ENCODE data around the gene IL25. TPM values are rescaled to one million over a fixed set of nuclear protein-coding genes. Genes with fewer than 3 reads are reported as not detected.
A peak's percentile ranks its signal among the peaks of the same experiment; 100 is the strongest.
"Not testable (repeated sequence)": the region's sequence is repeated elsewhere in the genome, so short reads cannot be mapped to it uniquely, and the experiment has no call there.

Gene IL25
- total and polyA plus RNA-seq, 3 experiments from 2014 or later, result not detected

DNA sequence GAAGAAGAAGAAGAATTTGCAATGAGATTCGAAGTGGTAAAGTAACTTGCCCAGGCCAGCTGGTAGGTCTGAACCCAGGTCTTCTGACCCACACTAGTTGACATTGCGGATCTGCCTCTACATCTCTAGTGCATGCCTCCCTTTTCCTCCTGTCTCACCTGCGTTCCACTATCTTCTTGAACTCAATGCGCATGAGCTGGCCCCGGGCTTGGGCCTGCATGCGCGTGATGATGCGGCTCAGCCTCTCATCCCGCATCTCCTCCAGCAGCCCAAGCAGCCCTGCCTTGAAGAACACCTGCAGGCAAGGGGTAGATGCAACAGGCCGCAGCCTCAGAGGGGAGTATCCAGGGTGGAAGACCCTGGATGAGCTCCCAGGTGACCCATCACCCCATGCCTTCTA lies 23.5 kb downstream of the IL25 start:
- Mint-ChIP-seq H3K4me3 (no peak overlapping the region), H3K27ac (no peak overlapping the region)
- H3K4me1 ChIP-seq (ENCODE audit: insufficient read depth, low read length), result no peaks in the 10 kb centered on the region

DNA sequence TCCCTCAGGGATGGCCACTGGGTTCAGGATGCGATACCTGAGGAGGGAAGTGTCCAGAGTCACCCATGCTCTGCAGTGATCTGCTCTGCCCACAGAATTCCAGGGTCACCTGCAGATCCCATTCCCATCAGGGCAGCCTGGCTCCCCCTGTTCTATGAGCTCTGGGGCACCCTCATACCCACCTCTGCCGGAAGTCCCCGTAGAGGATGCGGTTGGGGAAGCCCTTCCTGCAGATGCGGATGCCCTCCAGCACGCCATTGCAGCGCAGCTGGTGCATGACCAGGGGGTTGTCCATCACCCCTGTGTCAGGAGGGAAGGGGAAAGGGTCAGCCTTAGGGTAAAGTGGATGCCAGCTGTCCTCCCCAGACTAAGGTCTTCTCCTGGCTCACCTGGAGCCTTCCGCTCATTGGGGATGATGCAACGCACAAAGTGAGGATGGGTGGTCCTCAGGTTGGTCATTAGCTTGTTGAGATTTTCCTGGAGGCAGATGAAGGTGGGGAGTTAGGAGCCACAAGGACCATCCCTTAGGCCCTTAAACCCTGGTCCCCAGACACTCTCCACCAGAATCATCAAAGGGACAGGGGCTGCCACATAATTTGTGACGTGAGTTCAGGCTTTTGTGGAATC lies 24.3 kb downstream of the IL25 start:
- H3K27ac Mint-ChIP-seq, result no peak overlapping the region
- Histone ChIP-seq H3K4me1 (ENCODE audit: insufficient read depth, low read length) (no peaks in the 10 kb centered on the region), H3K9me3 (ENCODE audit: low read length) (no peaks in the 10 kb centered on the region), H3K36me3 (ENCODE audit: insufficient read depth, low read length) (no peaks in the 10 kb centered on the region), H3K4me3 (ENCODE audit: low read length) (no peak overlapping the region), H3K27me3 (ENCODE audit: insufficient read depth, low read length, poor library complexity, severe bottlenecking) (no peaks in the 10 kb centered on the region), H3K27ac (ENCODE audit: low read depth, low read length) (no peak overlapping the region)
- H3K4me3 Mint-ChIP-seq, result no peak overlapping the region
- peaks cover 6 to 27% of the 10 kb centered on the region in 2 donors for H3K27me3 Mint-ChIP-seq
- H3K36me3 Mint-ChIP-seq, result no peaks in the 10 kb centered on the region
- no peaks in the 10 kb centered on the region for H3K9me3 Mint-ChIP-seq
- ChIA-PET CTCF (no interaction called here), POLR2A (no interaction called here)
- no peak for DNase-seq
- H3K4me1 Mint-ChIP-seq, result no peaks in the 10 kb centered on the region

More for the DNA sequence above, 23.5 kb downstream of the IL25 start:
- no peak overlapping the region for H3K4me3 ChIP-seq (ENCODE audit: low read length)
- H3K9me3 ChIP-seq (ENCODE audit: low read length), result no peaks in the 10 kb centered on the region
- H3K27ac ChIP-seq (ENCODE audit: low read depth, low read length), result no peak overlapping the region
- no peak for DNase-seq
- Mint-ChIP-seq H3K4me1 (no peaks in the 10 kb centered on the region), H3K9me3 (no peaks in the 10 kb centered on the region), H3K27me3 (peaks cover 9 to 24% of the 10 kb centered on the region in 2 donors), H3K36me3 (no peaks in the 10 kb centered on the region)
- no peaks in the 10 kb centered on the region for H3K36me3 ChIP-seq (ENCODE audit: insufficient read depth, low read length)
- no peaks in the 10 kb centered on the region for H3K27me3 ChIP-seq (ENCODE audit: insufficient read depth, low read length, poor library complexity, severe bottlenecking)
- ChIA-PET POLR2A (no interaction called here), CTCF (no interaction called here)

DNA sequence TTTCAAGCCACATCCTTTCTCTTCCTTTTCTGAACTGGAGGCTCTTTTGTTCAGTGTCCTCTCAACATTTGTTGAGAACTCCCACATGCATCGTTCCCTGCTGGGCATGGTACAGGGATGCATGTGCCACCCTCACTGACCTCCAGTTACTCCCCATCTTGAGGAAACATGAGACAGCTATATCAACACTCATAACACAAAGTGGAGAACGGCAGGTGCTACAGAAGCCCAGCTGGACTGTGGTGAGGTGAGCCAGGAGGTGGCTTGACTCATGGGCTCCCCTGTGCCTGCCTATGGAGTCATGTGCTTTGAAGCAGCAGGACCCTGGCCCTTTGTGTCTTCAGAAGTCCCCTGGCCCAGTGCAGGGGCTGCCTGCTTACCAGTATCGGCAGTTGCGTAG lies 25.7 kb downstream of the IL25 start:
- Mint-ChIP-seq H3K36me3 (no peaks in the 10 kb centered on the region), H3K4me1 (no peaks in the 10 kb centered on the region), H3K4me3 (no peak overlapping the region), H3K9me3 (no peaks in the 10 kb centered on the region), H3K27ac (no peak overlapping the region), H3K27me3 (peaks cover 5 to 26% of the 10 kb centered on the region in 2 donors)
- Histone ChIP-seq H3K36me3 (ENCODE audit: insufficient read depth, low read length) (no peaks in the 10 kb centered on the region), H3K4me1 (ENCODE audit: insufficient read depth, low read length) (no peaks in the 10 kb centered on the region), H3K27me3 (ENCODE audit: insufficient read depth, low read length, poor library complexity, severe bottlenecking) (no peaks in the 10 kb centered on the region), H3K27ac (ENCODE audit: low read depth, low read length) (no peak overlapping the region), H3K4me3 (ENCODE audit: low read length) (no peak overlapping the region), H3K9me3 (ENCODE audit: low read length) (no peaks in the 10 kb centered on the region)
- POLR2A ChIA-PET, result no interaction called here
- CTCF ChIA-PET, result no interaction called here
- no peak for DNase-seq

DNA sequence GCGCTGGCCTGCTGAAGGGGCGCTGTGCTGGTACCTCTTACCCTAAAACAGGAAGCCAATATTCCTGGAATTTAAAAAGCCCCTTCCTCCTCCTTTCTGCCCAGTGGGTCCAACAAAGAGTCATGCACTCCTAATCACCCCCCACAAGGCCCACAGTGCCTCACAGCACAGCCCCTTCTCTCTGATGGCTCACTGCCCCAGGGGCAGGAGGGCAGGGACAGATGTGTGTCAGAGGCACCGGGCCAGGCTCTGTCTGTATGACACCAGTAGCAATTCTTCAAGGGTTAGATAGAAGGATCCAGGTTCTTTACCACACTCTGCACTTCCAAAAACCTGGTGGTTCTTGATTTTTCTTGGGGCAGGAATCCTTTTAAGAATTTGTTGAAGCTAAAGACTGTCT lies 26.5 kb downstream of the IL25 start:
- ChIA-PET CTCF (no interaction called here), POLR2A (no interaction called here)
- H3K4me3 Mint-ChIP-seq, result no peak overlapping the region
- no peaks in the 10 kb centered on the region for H3K36me3 ChIP-seq (ENCODE audit: insufficient read depth, low read length)
- no peak for DNase-seq
- H3K9me3 ChIP-seq (ENCODE audit: low read length), result no peaks in the 10 kb centered on the region
- peaks cover 3 to 25% of the 10 kb centered on the region in 2 donors for H3K27me3 Mint-ChIP-seq
- H3K27me3 ChIP-seq (ENCODE audit: insufficient read depth, low read length, poor library complexity, severe bottlenecking), result no peaks in the 10 kb centered on the region
- no peak overlapping the region for H3K27ac ChIP-seq (ENCODE audit: low read depth, low read length)
- H3K9me3 Mint-ChIP-seq, result no peaks in the 10 kb centered on the region
- no peak overlapping the region for H3K4me3 ChIP-seq (ENCODE audit: low read length)
- H3K4me1 ChIP-seq (ENCODE audit: insufficient read depth, low read length), result no peaks in the 10 kb centered on the region
- peak overlapping the region in 1 of 8 donors; percentile 22 for H3K27ac Mint-ChIP-seq
- no peaks in the 10 kb centered on the region for H3K4me1 Mint-ChIP-seq
- H3K36me3 Mint-ChIP-seq, result no peaks in the 10 kb centered on the region

DNA sequence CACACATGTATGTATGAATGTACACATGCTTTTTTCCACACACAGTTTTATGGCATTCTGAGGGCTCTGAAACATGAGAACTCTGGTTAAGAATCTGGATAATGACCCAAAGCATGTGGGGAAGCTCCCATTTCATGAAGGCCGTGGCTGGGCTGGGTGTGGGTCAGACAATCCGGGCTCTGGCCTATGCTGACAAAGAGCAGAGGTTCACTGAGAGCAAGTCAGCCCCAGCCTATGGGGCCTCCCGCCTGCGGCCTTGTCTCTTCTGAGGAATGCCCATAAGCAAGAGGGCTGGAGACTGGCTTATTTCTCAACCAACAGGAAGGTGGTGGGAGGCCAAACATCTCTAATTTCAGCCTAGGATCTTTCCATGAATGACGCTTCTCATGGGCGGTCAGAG lies 27.0 kb downstream of the IL25 start:
- no peak overlapping the region for H3K4me3 Mint-ChIP-seq
- ChIA-PET POLR2A (no interaction called here), CTCF (no interaction called here)
- H3K27me3 Mint-ChIP-seq, result peaks cover 3 to 25% of the 10 kb centered on the region in 2 donors
- peak overlapping the region in 1 of 8 donors; percentile 22 for H3K27ac Mint-ChIP-seq
- no peaks in the 10 kb centered on the region for H3K9me3 ChIP-seq (ENCODE audit: low read length)
- no peak for DNase-seq
- H3K27me3 ChIP-seq (ENCODE audit: insufficient read depth, low read length, poor library complexity, severe bottlenecking), result no peaks in the 10 kb centered on the region
- H3K9me3 Mint-ChIP-seq, result no peaks in the 10 kb centered on the region
- H3K36me3 Mint-ChIP-seq, result no peaks in the 10 kb centered on the region
- no peaks in the 10 kb centered on the region for H3K36me3 ChIP-seq (ENCODE audit: insufficient read depth, low read length)
- H3K27ac ChIP-seq (ENCODE audit: low read depth, low read length), result no peak overlapping the region
- H3K4me3 ChIP-seq (ENCODE audit: low read length), result no peak overlapping the region
- H3K4me1 ChIP-seq (ENCODE audit: insufficient read depth, low read length), result no peaks in the 10 kb centered on the region
- no peaks in the 10 kb centered on the region for H3K4me1 Mint-ChIP-seq

DNA sequence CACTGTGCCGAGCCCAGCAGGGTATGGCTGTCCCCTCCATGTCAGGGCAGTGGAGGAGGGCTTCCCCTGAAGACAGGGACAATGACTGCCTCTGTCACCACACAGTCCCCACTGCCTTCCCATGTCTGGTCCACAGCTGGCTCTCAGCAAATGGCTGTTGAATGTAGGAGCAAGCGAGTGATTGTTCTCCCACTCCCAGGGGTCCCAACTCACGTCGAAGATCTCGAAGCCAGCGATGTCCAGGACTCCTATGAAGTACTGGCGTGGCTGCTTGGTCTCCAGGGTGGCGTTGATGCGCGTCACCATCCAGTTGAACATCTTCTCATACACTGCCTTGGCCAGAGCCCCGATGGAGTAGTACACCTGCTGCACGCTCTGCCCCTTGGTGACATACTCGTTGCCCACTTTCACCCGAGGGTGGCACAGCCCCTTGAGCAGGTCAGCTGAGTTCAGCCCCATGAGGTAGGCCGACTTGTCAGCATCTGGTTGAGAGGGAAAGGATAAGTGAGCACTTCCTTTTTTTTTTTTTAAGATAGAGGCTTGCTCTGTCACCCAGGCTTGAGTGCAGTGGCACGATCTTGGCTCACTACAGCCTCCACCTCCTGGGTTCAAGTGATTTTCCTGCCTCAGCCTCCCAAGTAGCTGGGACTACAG lies 28.0 kb downstream of the IL25 start:
- H3K4me1 Mint-ChIP-seq; H3K27ac ChIP-seq (ENCODE audit: low read depth, low read length); POLR2A ChIA-PET; H3K4me3 Mint-ChIP-seq; H3K27ac Mint-ChIP-seq; H3K9me3 ChIP-seq (ENCODE audit: low read length); DNase-seq; H3K36me3 ChIP-seq (ENCODE audit: insufficient read depth, low read length); H3K4me1 ChIP-seq (ENCODE audit: insufficient read depth, low read length); H3K9me3 Mint-ChIP-seq; H3K4me3 ChIP-seq (ENCODE audit: low read length); H3K27me3 ChIP-seq (ENCODE audit: insufficient read depth, low read length, poor library complexity, severe bottlenecking); H3K36me3 Mint-ChIP-seq: not testable (repeated sequence)
- peaks cover 3 to 26% of the 10 kb centered on the region in 2 donors for H3K27me3 Mint-ChIP-seq
- CTCF ChIA-PET, result interaction anchor here (1.1 kb wide), 1 partner anchor 20 kb away, joined by 3 read pairs; no protein-coding TSS in a partner anchor

DNA sequence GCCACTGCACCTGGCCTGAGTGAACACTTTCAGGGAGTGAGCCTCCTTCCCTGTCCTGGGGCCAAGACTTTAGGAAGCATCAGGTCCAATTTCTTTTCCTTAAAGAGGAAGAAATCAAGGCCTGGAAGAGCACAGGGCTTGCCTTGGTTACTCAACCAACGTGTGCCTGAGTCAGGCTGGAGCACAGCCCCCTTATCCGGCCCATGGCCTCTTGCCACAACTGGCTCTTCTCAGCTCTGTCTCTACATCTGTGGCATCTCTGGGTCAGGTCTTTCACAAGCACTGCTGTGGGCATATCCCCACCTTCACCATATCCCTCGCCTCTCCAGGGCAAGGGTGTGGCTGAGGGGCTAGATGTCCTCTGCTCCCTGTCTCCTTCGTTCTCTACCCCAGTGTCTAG lies 28.7 kb downstream of the IL25 start:
- H3K27me3 Mint-ChIP-seq, result peaks cover 3 to 30% of the 10 kb centered on the region in 2 donors
- H3K4me3 ChIP-seq (ENCODE audit: low read length), result no peak overlapping the region
- no peaks in the 10 kb centered on the region for H3K27me3 ChIP-seq (ENCODE audit: insufficient read depth, low read length, poor library complexity, severe bottlenecking)
- no peaks in the 10 kb centered on the region for H3K9me3 Mint-ChIP-seq
- CTCF ChIA-PET, result interaction anchor here (1.1 kb wide), 1 partner anchor 21 kb away, joined by 3 read pairs; no protein-coding TSS in a partner anchor
- H3K36me3 ChIP-seq (ENCODE audit: insufficient read depth, low read length), result no peaks in the 10 kb centered on the region
- H3K36me3 Mint-ChIP-seq, result no peaks in the 10 kb centered on the region
- H3K27ac ChIP-seq (ENCODE audit: low read depth, low read length), result no peak overlapping the region
- peak overlapping the region in 1 of 8 donors; percentile 5 for H3K27ac Mint-ChIP-seq
- POLR2A ChIA-PET, result no interaction called here
- H3K4me1 Mint-ChIP-seq, result no peaks in the 10 kb centered on the region
- no peaks in the 10 kb centered on the region for H3K9me3 ChIP-seq (ENCODE audit: low read length)
- no peak overlapping the region for H3K4me3 Mint-ChIP-seq
- DNase-seq, result no peak
- no peaks in the 10 kb centered on the region for H3K4me1 ChIP-seq (ENCODE audit: insufficient read depth, low read length)

DNA sequence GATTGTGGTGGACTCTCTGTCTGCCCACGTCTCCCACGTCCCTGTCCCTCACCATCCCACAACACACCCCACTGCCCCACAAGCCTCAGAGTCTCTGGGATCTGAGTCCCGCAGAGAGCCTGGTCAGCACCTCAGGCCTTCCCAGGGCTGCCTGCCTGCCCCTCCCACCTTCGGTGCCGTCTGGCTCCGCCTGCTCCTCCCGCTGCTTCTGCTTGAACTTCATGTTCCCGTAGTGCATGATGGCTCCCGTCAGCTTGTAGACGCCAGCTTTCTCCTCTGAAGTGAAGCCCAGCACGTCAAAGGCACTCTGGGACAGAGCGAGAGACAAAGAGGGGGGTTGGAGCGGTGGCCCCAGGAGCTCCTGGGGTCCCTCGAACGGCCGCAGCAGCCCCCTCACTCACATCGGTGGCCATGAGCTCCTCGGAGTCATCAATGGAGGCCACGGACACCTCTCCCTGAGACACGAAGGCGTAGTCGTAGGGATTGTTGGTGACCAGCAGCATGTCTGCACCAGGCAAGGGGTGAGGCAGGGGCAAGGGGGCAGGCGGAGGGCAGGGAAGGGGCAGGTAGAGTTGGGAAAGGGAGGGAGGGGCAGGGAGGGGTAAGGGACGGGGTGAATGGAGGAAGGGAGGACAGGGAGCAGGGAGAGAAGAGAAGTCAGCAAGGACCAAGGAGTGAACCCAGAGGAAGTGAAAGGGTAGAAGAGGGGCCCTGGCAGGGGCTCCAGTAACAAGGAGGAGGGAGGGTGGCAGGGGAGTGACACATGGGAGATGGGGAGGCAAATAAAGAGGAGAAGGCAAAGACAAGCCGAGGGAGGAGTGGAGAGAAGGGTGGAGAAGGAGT lies 29.9 kb downstream of the IL25 start:
- Mint-ChIP-seq H3K4me3 (no peak overlapping the region), H3K4me1 (no peaks in the 10 kb centered on the region), H3K36me3 (no peaks in the 10 kb centered on the region), H3K27me3 (peaks cover 4 to 36% of the 10 kb centered on the region in 2 donors), H3K27ac (no peak overlapping the region), H3K9me3 (no peaks in the 10 kb centered on the region)
- no peaks in the 10 kb centered on the region for H3K27me3 ChIP-seq (ENCODE audit: insufficient read depth, low read length, poor library complexity, severe bottlenecking)
- no peak overlapping the region for H3K27ac ChIP-seq (ENCODE audit: low read depth, low read length)
- ChIA-PET CTCF (no interaction called here), POLR2A (no interaction called here)
- H3K4me1 ChIP-seq (ENCODE audit: insufficient read depth, low read length), result no peaks in the 10 kb centered on the region
- no peaks in the 10 kb centered on the region for H3K9me3 ChIP-seq (ENCODE audit: low read length)
- H3K36me3 ChIP-seq (ENCODE audit: insufficient read depth, low read length), result no peaks in the 10 kb centered on the region
- H3K4me3 ChIP-seq (ENCODE audit: low read length), result no peak overlapping the region
- DNase-seq, result no peak

Measured in CD8-positive, alpha-beta memory T cell (primary cell).